Measurements from ENCODE around the gene ZDHHC1.
A peak's percentile ranks its signal among the peaks of the same experiment; 100 is the strongest.

Gene ZDHHC1

GRCh38 chr16:67460961-67461360 lies 44.7 kb upstream of the ZDHHC1 start:
- no peak overlapping the region for H3K4me3 ChIP-seq (ENCODE audit: low read depth, low read length)
- TF ChIP-seq, protein P1, sequence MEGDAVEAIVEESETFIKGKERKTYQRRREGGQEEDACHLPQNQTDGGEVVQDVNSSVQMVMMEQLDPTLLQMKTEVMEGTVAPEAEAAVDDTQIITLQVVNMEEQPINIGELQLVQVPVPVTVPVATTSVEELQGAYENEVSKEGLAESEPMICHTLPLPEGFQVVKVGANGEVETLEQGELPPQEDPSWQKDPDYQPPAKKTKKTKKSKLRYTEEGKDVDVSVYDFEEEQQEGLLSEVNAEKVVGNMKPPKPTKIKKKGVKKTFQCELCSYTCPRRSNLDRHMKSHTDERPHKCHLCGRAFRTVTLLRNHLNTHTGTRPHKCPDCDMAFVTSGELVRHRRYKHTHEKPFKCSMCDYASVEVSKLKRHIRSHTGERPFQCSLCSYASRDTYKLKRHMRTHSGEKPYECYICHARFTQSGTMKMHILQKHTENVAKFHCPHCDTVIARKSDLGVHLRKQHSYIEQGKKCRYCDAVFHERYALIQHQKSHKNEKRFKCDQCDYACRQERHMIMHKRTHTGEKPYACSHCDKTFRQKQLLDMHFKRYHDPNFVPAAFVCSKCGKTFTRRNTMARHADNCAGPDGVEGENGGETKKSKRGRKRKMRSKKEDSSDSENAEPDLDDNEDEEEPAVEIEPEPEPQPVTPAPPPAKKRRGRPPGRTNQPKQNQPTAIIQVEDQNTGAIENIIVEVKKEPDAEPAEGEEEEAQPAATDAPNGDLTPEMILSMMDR (IDR thresholded peaks at IDR 0.05; ENCODE audit: low read depth, low read length), result no peak

DNA sequence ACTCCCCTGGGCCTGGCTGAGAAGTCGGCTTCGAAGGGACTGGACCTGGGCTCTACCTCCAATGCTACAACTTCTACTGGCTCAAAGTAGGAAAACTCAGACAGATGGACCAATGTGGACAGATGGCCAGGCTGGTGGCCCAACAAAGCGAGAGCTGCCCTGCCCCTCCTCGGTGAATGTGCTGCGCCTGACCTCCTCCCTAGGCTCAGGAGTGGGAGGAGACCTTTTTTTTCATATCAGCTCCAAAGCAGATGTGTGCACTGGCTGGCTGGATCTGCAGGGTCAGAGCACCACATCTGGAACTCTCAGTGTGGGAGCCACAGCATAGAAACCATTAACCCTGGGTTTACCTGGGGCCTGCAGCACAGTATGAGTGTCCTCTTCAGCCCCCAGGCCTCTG lies 43.9 kb upstream of the ZDHHC1 start:
- TF ChIP-seq, protein P1 (IDR thresholded peaks at IDR 0.05; ENCODE audit: low read depth, low read length), result no peak
- H3K4me3 ChIP-seq (ENCODE audit: low read depth, low read length), result no peak overlapping the region

DNA sequence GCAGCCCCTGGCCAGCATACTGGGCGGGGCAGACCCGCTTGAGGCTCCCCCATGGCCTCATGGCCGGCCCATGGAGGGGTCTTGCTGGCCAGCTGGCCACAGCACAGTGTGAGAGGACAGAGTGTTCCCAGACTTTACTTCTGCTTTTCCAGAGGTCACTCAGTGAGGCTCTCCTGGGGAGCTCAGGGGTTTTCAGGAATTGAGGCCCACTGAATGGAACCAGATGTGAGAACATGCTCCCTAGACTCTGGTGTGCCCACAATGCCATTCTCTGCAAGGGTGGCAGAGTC lies 43.5 kb upstream of the ZDHHC1 start:
- no peak overlapping the region for H3K4me3 ChIP-seq (ENCODE audit: low read depth, low read length)
- TF ChIP-seq, protein P1 (IDR thresholded peaks at IDR 0.05; ENCODE audit: low read depth, low read length), result no peak

DNA sequence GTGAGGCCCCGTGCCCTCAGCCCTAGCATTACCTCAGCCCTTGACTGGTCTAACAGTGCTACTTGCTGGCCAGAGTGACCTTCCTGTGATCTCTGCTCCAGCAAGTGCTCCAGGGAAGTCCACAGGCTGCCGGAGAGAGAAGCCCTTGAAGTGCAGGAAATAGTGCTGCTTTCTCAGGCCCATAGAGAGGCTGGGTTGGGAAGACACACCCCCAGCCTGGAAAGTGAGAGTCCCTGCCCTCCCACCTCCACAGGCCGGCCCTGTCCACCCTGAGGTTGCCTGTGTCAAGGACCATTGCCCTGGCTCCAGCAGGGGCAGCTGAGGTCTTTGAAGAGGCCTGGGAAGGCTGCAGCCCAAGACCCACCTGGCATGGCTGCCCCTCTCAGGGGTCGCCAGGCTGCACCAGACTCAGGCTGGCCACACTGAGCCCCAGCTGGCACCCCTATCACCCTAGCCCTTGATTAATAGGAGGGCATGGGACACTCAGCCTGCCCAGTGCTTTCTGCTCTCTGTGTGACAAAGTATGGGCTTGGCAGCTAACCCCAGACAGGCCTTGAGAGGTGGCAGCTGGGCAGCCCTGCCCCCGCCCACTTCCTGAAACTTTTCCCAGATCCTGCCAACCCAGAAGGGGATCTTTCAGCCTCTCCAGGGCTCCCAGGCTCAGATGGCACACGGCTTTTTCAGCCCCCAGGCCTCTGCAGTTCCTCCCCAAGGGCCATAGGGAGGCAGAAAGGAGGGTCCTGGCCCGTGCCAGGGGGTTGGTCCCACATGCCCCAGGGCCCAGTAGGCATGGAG lies 43.0 kb upstream of the ZDHHC1 start:
- TF ChIP-seq, protein P1 (IDR thresholded peaks at IDR 0.05; ENCODE audit: low read depth, low read length), result no peak
- no peak overlapping the region for H3K4me3 ChIP-seq (ENCODE audit: low read depth, low read length)

DNA sequence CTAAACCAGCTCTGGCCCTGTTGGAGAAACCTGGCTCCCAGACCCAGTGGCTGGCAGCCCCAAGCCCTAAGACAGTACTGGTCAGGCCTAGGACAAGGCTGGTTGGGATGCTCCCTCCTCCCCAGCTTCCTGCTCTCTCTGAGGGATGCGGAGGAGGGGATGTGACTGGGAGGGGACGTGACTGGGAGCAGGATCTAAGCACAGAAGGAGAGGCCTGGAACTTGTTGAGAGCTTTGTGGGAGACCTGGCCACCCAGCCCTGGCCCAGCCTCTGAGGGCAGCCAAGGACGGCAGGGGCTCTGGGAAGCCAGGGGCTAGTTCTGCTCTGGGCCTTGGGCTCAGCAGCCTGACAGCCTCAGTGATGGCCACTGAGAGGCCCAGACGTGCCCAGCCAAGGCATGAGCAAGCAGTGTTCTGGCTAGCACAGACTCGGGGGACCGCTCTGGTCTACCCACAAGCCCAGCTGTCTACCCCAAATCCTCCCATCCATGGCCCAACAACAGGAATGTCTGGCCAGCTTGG lies 41.9 kb upstream of the ZDHHC1 start:
- H3K4me3 ChIP-seq (ENCODE audit: low read depth, low read length), result no peak overlapping the region
- TF ChIP-seq, protein P1 (IDR thresholded peaks at IDR 0.05; ENCODE audit: low read depth, low read length), result no peak

DNA sequence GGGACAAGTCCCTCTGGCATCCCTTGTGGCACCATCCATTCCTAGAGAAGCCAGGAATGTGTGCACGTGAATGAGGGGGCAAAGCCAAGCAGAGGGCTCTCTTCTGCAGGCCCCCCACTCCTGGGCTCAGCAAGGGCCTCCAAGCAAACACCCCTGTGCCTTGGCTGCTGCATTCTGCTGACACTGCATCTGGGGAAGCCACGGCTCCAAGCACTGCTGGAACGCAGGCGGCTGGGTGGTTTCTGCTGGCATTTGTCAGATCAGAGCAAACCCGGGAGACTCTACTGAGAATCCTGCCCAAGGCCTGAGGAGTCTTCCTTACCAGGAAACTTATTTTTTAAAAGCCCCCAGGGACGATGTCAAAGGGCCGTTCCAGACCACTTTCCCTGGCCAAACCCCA lies 41.3 kb upstream of the ZDHHC1 start:
- TF ChIP-seq, protein P1 (IDR thresholded peaks at IDR 0.05; ENCODE audit: low read depth, low read length), result no peak
- H3K4me3 ChIP-seq (ENCODE audit: low read depth, low read length), result no peak overlapping the region

DNA sequence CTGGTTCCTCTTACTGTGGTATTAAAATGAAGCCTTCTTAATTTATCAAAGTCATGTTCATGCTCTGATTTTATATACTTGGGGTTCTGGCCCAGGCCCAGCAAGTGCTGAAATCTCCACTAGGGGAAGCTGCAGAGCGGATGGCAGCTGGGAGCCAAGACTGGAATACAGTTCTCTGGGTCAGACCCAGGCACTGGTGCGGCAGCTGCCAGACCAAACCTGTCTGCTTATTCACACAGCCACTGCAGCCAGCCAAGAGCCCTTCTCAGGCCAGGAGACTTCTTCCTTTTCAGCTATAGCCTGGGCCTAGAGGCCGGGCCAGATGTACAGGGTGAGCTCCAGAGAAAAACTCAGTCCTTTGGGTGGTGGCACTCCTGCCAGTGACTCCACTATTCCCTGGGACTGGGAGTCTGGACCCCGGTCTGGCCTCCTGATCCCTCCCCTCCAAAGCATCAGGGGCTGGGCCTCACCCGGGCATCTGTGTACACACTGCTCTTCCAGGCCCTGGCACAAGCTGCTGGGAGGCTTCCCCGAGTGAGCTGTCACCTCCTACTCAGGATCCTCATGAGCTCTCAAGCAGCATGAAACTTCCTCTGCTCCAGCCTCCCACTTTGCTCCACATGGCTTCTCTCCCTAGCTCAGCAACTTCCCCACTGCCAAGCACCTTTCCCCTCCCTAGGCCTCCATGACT lies 40.3 kb upstream of the ZDHHC1 start:
- TF ChIP-seq, protein P1 (IDR thresholded peaks at IDR 0.05; ENCODE audit: low read depth, low read length), result peak; percentile 47
- no peak overlapping the region for H3K4me3 ChIP-seq (ENCODE audit: low read depth, low read length)

Measured in WI38 (cell line).